Peyer's patch (tissue), 4 donors: ENCODE results near the gene DNAJC21. TPM values are rescaled to one million over a fixed set of nuclear protein-coding genes. Genes with fewer than 3 reads are reported as not detected.
A peak's percentile ranks its signal among the peaks of the same experiment; 100 is the strongest.
"Not testable (repeated sequence)": the region's sequence is repeated elsewhere in the genome, so short reads cannot be mapped to it uniquely, and the experiment has no call there.

ENCODE experiments used
- DNase-seq, 3 donors: peaks; one replicate each; pipeline ENCODE4 v3.0.0-alpha.2; 2017 to 2019
- H3K27ac ChIP-seq, 4 donors: fragments of 200-600 bp; sonication (generic); one replicate each; pipeline ENCODE4 v1.5.1; 2016 to 2019
- H3K27me3 ChIP-seq, 2 donors: fragments of 200-600 bp; sonication (generic); one replicate each; pipeline ENCODE4 v1.5.1; 2019
- H3K36me3 ChIP-seq, 3 donors: fragments of 200-600 bp; sonication (generic); one replicate each; pipeline ENCODE4 v1.5.1; 2016 to 2019
- H3K4me1 ChIP-seq, 4 donors: fragments of 200-600 bp; sonication (generic); one replicate each; pipeline ENCODE4 v1.5.1; 2016 to 2019
- H3K4me3 ChIP-seq, 4 donors: fragments of 200-600 bp; sonication (generic); 1 replicate in 3 of 4; 2 replicates in 1 of 4; pipeline ENCODE4 v1.5.1; 2016 to 2019; ENCODE audit warnings: mild to moderate bottlenecking in 1 of 4
- H3K9me3 ChIP-seq, 4 donors: fragments of 200-600 bp; sonication (generic); one replicate each; pipeline ENCODE4 v1.5.1; 2016 to 2019; ENCODE audit warnings: mild to moderate bottlenecking in 1 of 4
- CTCF ChIP-seq, 6 experiments: fragments of 450-650 bp in 4 of 6; fragments of 200-600 bp in 2 of 6; sonication (generic) in 1 of 6; IDR thresholded peaks; one replicate each; pipeline ENCODE4 v1.5.1; 2017 to 2019; ENCODE audit warnings: antibody characterized with exemption in 6 of 6, mild to moderate bottlenecking in 3 of 6, moderate library complexity in 1 of 6
- POLR2A ChIP-seq, 2 donors: fragments of 450-650 bp; IDR thresholded peaks; one replicate each; pipeline ENCODE4 v1.5.1; 2017; ENCODE audit warnings: antibody characterized with exemption in 2 of 2, mild to moderate bottlenecking in 2 of 2, moderate library complexity in 2 of 2
- total RNA-seq, 4 donors: library from RNA; depleted of rRNA; stranded (reverse); fragments of >200 nt; gene quantifications; one replicate each; pipeline ENCODE4 v1.1.0, GENCODE V29; 2016

The DNAJC21 gene
- total RNA-seq, 4 donors from 2014 or later, result 17.5 to 64.4 (median 32.2) TPM

GRCh38 chr5:34915139-34915855 lies 14.1 kb upstream of the DNAJC21 start, which contains the start of the genes BRIX1 and RAD1:
BRIX1 (plus strand) TSS chr5:34915711; CDS start chr5:34915739, 28 bp downstream.
RAD1 (minus strand) TSS chr5:34915504; CDS start chr5:34914892, 612 bp downstream.
- peak within 1 kb of the TSS; percentile 77 to 96 (median 86) for H3K4me3 ChIP-seq
- TF ChIP-seq POLR2A (IDR thresholded peaks at IDR 0.05) (peak; percentile 59 to 66), CTCF (IDR thresholded peaks at IDR 0.05) (peak in 3 of 6 experiments; percentile 11 to 48 (median 29))
- H3K9me3 ChIP-seq, result no peaks in the 10 kb centered on the region
- H3K36me3 ChIP-seq, result peaks cover 0 to 20% (median 0%) of the 10 kb centered on the region in 3 donors
- no peaks in the 10 kb centered on the region for H3K27me3 ChIP-seq
- peaks cover 0 to 27% (median 13%) of the 10 kb centered on the region in 4 donors for H3K4me1 ChIP-seq
- H3K27ac ChIP-seq, result peak within 1 kb of the TSS; percentile 78 to 90 (median 88)
- DNase-seq, result peak; percentile 94 to 98 (median 97)

- TF ChIP-seq POLR2A (IDR thresholded peaks at IDR 0.05) (no peak), CTCF (IDR thresholded peaks at IDR 0.05) (no peak)
- peaks cover 0 to 20% (median 0%) of the 10 kb centered on the region in 3 donors for H3K36me3 ChIP-seq
- peaks cover 0 to 27% (median 13%) of the 10 kb centered on the region in 4 donors for H3K4me1 ChIP-seq
- peak overlapping the region; percentile 78 to 90 (median 88) for H3K27ac ChIP-seq
- H3K4me3 ChIP-seq, result peak overlapping the region; percentile 77 to 96 (median 86)
- no peaks in the 10 kb centered on the region for H3K9me3 ChIP-seq
- H3K27me3 ChIP-seq, result no peaks in the 10 kb centered on the region
- DNase-seq, result no peak
Observed at GRCh38 chr5:34915856-34916192, 13.5 kb upstream of the DNAJC21 start.

- TF ChIP-seq CTCF (IDR thresholded peaks at IDR 0.05), result no peak
- TF ChIP-seq POLR2A (IDR thresholded peaks at IDR 0.05), result no peak
- DNase-seq, result no peak
- Histone ChIP-seq H3K4me3 (peak overlapping the region; percentile 77 to 96 (median 86)), H3K4me1 (peaks cover 0 to 27% (median 13%) of the 10 kb centered on the region in 4 donors), H3K27ac (no peak overlapping the region), H3K9me3 (no peaks in the 10 kb centered on the region), H3K27me3 (no peaks in the 10 kb centered on the region), H3K36me3 (peaks cover 0 to 20% (median 0%) of the 10 kb centered on the region in 3 donors)
Observed at GRCh38 chr5:34916518-34916917, 12.8 kb upstream of the DNAJC21 start.

- Histone ChIP-seq H3K27ac (no peak overlapping the region), H3K9me3 (no peaks in the 10 kb centered on the region), H3K4me1 (peaks cover 0 to 27% (median 13%) of the 10 kb centered on the region in 4 donors), H3K27me3 (no peaks in the 10 kb centered on the region), H3K36me3 (peaks cover 0 to 27% (median 0%) of the 10 kb centered on the region in 3 donors), H3K4me3 (no peak overlapping the region)
- DNase-seq, result no peak
- no peak for TF ChIP-seq POLR2A (IDR thresholded peaks at IDR 0.05)
- no peak for TF ChIP-seq CTCF (IDR thresholded peaks at IDR 0.05)
Observed at GRCh38 chr5:34918025-34918424, 11.3 kb upstream of the DNAJC21 start.

- Histone ChIP-seq H3K27ac (no peak overlapping the region), H3K36me3 (peaks cover 0 to 35% (median 0%) of the 10 kb centered on the region in 3 donors), H3K4me3 (no peak overlapping the region), H3K27me3 (no peaks in the 10 kb centered on the region), H3K9me3 (no peaks in the 10 kb centered on the region), H3K4me1 (peaks cover 0 to 26% (median 11%) of the 10 kb centered on the region in 4 donors)
- TF ChIP-seq CTCF (IDR thresholded peaks at IDR 0.05) (no peak), POLR2A (IDR thresholded peaks at IDR 0.05) (no peak)
- DNase-seq, result no peak
Observed at GRCh38 chr5:34919077-34919476, 10.3 kb upstream of the DNAJC21 start.

GRCh38 chr5:34923256-34923655 lies 6.1 kb upstream of the DNAJC21 start:
- H3K4me1 ChIP-seq, H3K4me3 ChIP-seq, DNase-seq, H3K9me3 ChIP-seq, H3K27ac ChIP-seq, H3K27me3 ChIP-seq: not testable (repeated sequence)
- peaks cover 0 to 59% (median 0%) of the 10 kb centered on the region in 3 donors for H3K36me3 ChIP-seq
